NCI-H2227 treated with DMSO at 0.1 percent for 48 hours (cell line): ENCODE measurements around the gene ZKSCAN2.

ENCODE experiments used
- DNase-seq: peaks from one replicate; lab custom pipeline; 2025; lab: John Stamatoyannopoulos, UW

The ZKSCAN2 gene

DNA sequence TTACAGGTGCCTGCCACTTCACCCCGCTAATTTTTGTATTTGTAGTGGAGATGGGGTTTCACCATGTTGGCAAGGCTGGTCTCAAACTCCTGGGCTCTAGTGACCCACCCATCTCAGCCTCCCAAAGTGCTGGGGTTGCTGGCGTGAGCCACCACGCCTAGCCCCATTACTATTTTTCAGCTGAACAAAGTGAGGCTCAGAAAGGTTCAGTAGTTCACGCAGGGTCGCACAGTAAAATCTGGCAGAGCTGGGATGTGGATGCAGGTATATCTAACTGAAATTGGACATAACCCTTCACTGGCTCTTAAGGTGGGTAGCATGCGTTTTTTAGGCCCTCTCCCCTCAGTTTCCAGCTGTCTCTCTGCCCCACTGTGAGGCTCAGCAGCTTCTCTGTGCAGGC lies 33.7 kb downstream of the ZKSCAN2 start:
- no peak for DNase-seq

DNA sequence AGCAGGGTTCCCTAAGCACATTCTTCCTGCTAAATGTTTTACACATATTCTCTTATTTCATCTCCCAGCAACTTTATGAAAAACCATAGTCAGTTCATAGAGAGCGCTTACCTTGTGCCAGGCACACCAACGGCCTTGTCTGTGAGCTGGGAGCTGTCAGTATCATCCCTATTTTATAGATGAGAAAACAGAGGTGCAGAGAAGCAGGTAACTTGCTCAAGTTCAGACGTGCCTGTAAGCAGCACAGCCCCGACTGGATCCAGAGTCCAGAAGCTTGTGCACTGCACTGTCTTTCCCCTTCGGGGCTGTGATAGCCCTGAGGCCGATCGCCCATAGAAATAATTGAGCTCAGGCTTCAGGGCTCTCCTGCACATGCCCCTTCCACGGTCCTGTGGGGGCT lies 34.7 kb downstream of the ZKSCAN2 start:
- no peak for DNase-seq

DNA sequence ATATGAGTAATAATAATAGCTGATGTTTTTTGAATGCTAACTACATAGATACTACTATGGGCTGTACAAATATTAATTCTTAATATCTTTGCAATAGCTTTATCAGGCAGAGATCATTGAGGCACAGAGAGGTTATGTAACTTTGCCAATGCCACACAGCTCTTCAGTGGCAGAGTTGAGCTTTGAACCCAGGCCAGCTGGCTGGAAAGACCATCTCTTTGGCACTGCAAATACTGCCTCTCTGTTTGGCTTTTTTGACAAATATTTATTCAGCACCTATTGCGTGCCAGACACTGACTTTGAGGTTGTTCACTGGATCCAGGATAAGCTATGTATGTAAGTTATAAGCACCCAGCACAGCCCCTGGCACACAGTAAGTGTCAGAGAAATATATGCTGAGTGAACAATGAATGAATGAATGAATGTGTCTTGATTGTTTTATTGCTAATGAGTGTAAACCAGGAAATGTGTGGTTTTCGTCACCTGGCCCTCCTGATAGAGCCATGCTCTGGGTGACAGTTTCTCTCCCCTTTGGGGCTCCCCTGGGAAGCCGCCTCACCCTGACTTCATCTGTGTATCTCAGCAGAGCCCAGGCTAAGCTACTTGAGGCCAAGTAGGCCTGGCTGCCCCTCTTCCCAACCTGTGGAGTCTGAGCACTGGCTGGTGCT lies 38.4 kb downstream of the ZKSCAN2 start:
- DNase-seq, result no peak

DNA sequence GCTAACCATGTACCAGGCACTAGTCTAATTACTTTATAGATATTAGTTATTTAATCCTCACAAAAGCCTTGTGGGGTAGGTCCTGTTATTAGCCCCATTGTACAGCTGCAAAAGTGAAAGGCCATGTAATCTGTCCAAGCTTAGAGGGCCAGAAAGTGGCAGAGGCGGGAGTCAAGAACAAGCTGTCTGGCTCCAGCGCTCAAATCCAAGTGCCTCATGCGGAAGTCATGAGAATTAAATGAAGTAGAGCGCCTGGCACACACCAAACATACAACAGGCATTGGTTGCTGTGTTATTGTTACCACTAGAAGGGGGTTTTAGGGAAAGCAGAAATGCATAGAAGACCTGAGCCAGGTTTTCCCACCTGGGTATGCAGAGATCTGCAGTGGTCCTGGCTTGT lies 39.7 kb downstream of the ZKSCAN2 start:
- DNase-seq, result no peak

GRCh38 chr16:25217112-25217511 lies 40.5 kb downstream of the ZKSCAN2 start:
- DNase-seq, result no peak

- no peak for DNase-seq
Measured at GRCh38 chr16:25213709-25214397, 43.8 kb downstream of the ZKSCAN2 start.

DNA sequence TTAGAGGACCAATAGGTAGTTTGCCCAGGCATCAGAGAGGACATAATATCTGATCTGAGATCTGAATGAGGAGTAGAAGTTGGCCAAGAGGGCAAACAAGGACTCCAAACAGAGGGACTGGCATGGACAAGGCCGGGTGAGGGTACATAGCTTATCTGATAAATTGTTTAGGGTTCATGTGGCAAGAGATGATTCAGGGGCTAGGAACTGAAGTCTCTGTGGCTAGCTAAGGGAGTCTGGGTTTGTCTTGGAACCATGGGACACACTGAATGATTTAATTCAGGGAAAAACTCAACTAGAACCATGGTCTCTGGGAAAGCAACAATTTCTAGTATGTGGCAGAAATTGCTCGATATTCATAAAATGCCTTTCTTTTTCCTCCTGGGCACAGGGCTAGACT lies 45.0 kb downstream of the ZKSCAN2 start:
- no peak for DNase-seq

GRCh38 chr16:25210758-25211157 lies 46.9 kb downstream of the ZKSCAN2 start:
- no peak for DNase-seq

DNA sequence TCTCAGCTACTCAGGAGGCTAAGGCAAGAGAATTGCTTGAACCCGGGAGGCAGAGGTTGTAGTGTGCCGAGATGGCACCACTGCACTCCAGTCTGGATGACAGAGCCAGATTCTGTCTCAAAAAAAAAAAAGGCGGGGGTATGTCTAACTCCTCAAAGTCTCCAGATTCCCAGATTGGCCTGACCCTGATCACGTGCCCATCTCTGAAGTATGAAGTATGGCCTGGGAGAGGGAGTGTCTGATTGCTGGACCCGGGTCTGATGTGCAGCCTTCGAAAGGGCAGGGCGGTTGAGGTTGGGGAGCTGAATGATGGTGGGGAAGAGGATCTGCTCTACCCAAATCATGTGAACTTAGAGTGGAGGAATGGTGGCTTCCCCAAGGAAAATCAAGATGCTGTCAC lies 58.2 kb downstream of the ZKSCAN2 start:
- DNase-seq, result no peak

GRCh38 chr16:25198021-25198420 lies 59.6 kb downstream of the ZKSCAN2 start:
- DNase-seq, result no peak

GRCh38 chr16:25194273-25194878 lies 63.3 kb downstream of the ZKSCAN2 start:
- no peak for DNase-seq

GRCh38 chr16:25192096-25192495 lies 65.5 kb downstream of the ZKSCAN2 start:
- no peak for DNase-seq

DNA sequence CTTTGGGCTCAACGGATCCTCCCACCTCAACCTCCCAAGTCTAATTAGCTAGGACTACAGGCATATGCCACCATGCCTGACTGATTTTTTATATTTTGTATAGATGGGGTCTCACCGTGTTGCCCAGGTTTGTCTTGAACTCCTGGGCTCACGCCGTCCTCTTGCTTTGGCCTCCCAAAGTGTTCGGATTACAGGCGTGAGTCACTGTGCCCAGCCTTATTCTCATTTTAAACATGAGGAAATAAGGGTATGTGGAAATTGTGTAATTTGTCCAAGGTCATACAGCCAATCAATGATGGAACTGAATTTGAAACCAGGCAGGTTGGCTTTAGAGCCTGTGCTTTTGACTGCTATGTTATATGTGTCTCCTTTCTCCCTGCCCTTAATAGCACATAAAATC lies 68.3 kb downstream of the ZKSCAN2 start:
- no peak for DNase-seq

DNA sequence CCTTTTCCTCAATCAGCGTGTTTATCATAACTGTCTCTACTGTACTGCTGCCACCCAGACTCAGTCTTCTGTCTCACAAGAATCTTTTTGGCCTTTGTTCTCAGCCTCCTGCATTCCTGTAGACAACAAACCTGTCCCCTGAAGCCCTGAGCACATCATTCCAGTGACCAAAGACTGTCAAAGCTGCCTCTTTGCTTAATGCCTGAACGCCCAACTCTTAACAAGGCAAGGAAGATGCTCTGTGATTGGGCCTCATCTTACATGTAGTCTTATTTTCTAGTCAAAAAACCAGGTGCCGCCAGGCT lies 70.2 kb downstream of the ZKSCAN2 start:
- DNase-seq, result no peak
